ENCODE results near the gene NLRP13.

DNA sequence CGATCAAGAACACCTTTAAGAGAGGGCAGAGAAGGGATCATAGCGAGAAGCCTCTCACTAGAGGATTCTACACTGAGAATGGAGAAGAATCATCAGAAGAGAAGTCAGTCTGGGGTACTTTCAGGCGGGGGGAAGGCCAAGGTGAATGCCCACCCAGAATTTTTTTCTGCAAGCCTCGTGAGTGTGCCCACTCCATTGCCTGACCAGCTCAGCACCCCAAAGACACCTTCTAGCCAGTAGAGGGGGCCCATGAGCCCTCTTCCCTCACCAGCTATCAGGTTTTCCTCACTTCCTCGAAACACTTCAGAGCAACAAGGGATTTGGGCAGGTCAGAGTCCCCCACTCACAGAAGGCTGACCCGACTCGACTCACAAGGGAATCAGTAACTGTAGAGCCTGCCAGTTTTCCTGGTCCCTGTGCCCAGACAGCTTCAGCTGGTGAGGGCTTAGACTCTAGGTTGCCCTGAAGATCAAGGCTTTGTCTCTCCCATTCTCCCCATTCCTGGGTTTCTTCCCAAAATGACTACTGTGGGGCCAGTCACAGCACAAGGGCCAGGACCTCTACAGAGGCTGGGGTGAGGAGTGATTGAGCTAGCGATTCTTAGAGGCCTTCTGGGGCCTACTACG, 18.4 kb downstream of the NLRP13 start:
- TF ChIP-seq, protein P1, sequence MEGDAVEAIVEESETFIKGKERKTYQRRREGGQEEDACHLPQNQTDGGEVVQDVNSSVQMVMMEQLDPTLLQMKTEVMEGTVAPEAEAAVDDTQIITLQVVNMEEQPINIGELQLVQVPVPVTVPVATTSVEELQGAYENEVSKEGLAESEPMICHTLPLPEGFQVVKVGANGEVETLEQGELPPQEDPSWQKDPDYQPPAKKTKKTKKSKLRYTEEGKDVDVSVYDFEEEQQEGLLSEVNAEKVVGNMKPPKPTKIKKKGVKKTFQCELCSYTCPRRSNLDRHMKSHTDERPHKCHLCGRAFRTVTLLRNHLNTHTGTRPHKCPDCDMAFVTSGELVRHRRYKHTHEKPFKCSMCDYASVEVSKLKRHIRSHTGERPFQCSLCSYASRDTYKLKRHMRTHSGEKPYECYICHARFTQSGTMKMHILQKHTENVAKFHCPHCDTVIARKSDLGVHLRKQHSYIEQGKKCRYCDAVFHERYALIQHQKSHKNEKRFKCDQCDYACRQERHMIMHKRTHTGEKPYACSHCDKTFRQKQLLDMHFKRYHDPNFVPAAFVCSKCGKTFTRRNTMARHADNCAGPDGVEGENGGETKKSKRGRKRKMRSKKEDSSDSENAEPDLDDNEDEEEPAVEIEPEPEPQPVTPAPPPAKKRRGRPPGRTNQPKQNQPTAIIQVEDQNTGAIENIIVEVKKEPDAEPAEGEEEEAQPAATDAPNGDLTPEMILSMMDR (IDR thresholded peaks at IDR 0.05): peak in 1 of 6 experiments; percentile 8
- no peak for TF ChIP-seq POLR2A (IDR thresholded peaks at IDR 0.05)
